Mammary epithelial cell (primary cell): ENCODE results near the gene PDE6A.

Experiments
- CTCF ChIP-seq, 2 donors: IDR thresholded peaks in 1 of 2; conservative IDR thresholded peaks in 1 of 2; 2 replicates each; pipeline ENCODE4 v1.5.1; 2011 to 2012; ENCODE audit warnings: inconsistent platforms in 2 of 2, low read length in 2 of 2, mild to moderate bottlenecking in 2 of 2, control low read depth in 1 of 2, low read depth in 1 of 2; ENCODE audit not compliant: insufficient read depth in 1 of 2; ENCODE audit errors: extremely low read depth in 1 of 2
- EZH2 ChIP-seq: IDR thresholded peaks from 2 replicates; pipeline ENCODE4 v1.6.1; 2012; ENCODE audit warnings: low read length, inconsistent platforms, borderline replicate concordance

DNA sequence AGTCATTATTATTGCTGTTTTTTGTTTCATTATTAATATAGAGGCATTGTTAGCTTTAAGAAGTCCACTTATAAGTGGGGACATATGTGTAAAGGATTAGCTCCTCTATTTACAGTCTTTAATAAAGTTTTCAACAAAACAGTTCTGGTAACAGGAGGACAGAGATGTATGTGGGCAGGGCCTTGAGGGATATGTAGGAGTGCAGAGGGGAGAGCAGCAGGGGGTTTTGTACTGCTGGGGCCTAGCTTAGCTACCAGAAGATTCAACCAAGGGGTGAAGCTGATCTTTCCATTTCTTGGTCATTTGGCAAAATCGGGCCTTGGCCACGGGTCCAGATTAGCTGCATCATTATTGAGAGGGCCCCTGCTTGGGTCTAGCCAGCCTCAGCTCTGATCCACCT lies 124.6 kb downstream of the PDE6A start:
- TF ChIP-seq EZH2, result no peak
- TF ChIP-seq CTCF (conservative IDR thresholded peaks at IDR 0.05 in 1 of 2, IDR thresholded peaks at IDR 0.05 in 1 of 2; ENCODE audit: extremely low read depth in 1 of 2, insufficient read depth in 1 of 2, low read depth in 1 of 2, low read length in 2 of 2), result no peak
